Measurements from ENCODE around the gene GPR156.

GRCh38 chr3:120299403-120299802, 14.4 kb upstream of the GPR156 start:
- TF ChIP-seq CTCF (IDR thresholded peaks at IDR 0.05) (no peak), POLR2A (IDR thresholded peaks at IDR 0.05) (no peak)

Measured in adrenal gland (tissue), 5 donors.